Measurements from ENCODE around the gene MAGEA4.

The MAGEA4 gene

DNA sequence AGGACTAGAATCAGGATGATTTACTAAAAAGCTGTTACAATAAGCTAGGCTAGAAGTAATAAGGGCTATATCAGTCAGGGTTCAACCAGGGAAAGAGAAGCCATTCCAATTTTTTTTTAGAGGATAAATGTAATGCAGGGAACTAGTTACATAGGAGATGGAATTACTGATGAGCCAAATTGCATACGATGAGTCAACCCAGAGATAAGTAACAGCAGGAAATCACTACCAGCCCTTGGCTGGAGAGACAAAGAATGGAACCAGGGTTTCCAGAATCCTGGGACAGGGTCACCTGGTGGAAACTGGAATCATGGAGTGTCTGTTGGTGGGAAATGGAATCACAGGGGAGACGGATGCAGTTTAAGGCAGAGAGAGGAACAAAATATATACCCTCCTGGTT, 13.1 kb upstream of the MAGEA4 start:
- no peak for TF ChIP-seq CTCF (IDR thresholded peaks at IDR 0.05; ENCODE audit: borderline replicate concordance, extremely low read depth, low read length, poor library complexity, severe bottlenecking)
- TF ChIP-seq EZH2 (IDR thresholded peaks at IDR 0.05; ENCODE audit: borderline replicate concordance, low read depth, low read length, severe bottlenecking), result no peak
- DNase-seq (no peak), ATAC-seq (ENCODE audit: insufficient read depth, low read depth) (no peak)
- no peaks in the 10 kb centered on the region for H3K4me1 ChIP-seq (ENCODE audit: insufficient read depth, low read length)
- H3K79me2 ChIP-seq (ENCODE audit: insufficient read depth, low read length), result no peaks in the 10 kb centered on the region
- no peaks in the 10 kb centered on the region for H3K36me3 ChIP-seq (ENCODE audit: insufficient read depth, low read length)
- no peak overlapping the region for H3K27ac ChIP-seq (ENCODE audit: low read length)
- H3K4me3 ChIP-seq (ENCODE audit: low read depth in 1 of 2, low read length in 2 of 2), result no peak overlapping the region
- H3K9me3 ChIP-seq (ENCODE audit: insufficient read depth, low read length, severe bottlenecking), result no peaks in the 10 kb centered on the region
- H3K9ac ChIP-seq (ENCODE audit: low read depth, low read length), result no peak overlapping the region
- no peaks in the 10 kb centered on the region for H4K20me1 ChIP-seq (ENCODE audit: insufficient read depth, low read length)
- no peak overlapping the region for H2AFZ ChIP-seq (ENCODE audit: low read depth, low read length)
- H3K27me3 ChIP-seq (ENCODE audit: insufficient read depth, low read length, poor library complexity), result no peaks in the 10 kb centered on the region
- H3K4me2 ChIP-seq (ENCODE audit: insufficient read depth, low read length), result no peak overlapping the region

- no peak overlapping the region for H3K27ac ChIP-seq (ENCODE audit: low read length)
- DNase-seq (no peak), ATAC-seq (ENCODE audit: insufficient read depth, low read depth) (no peak)
- H4K20me1 ChIP-seq (ENCODE audit: insufficient read depth, low read length), result no peaks in the 10 kb centered on the region
- no peak overlapping the region for H2AFZ ChIP-seq (ENCODE audit: low read depth, low read length)
- H3K36me3 ChIP-seq (ENCODE audit: insufficient read depth, low read length), result no peaks in the 10 kb centered on the region
- H3K4me1 ChIP-seq (ENCODE audit: insufficient read depth, low read length), result no peaks in the 10 kb centered on the region
- no peak overlapping the region for H3K9ac ChIP-seq (ENCODE audit: low read depth, low read length)
- no peaks in the 10 kb centered on the region for H3K9me3 ChIP-seq (ENCODE audit: insufficient read depth, low read length, severe bottlenecking)
- H3K4me3 ChIP-seq (ENCODE audit: low read depth in 1 of 2, low read length in 2 of 2), result no peak overlapping the region
- TF ChIP-seq EZH2 (IDR thresholded peaks at IDR 0.05; ENCODE audit: borderline replicate concordance, low read depth, low read length, severe bottlenecking) (no peak), CTCF (IDR thresholded peaks at IDR 0.05; ENCODE audit: borderline replicate concordance, extremely low read depth, low read length, poor library complexity, severe bottlenecking) (no peak)
- H3K4me2 ChIP-seq (ENCODE audit: insufficient read depth, low read length), result no peak overlapping the region
- no peaks in the 10 kb centered on the region for H3K27me3 ChIP-seq (ENCODE audit: insufficient read depth, low read length, poor library complexity)
- no peaks in the 10 kb centered on the region for H3K79me2 ChIP-seq (ENCODE audit: insufficient read depth, low read length)
These were observed 10.9 kb upstream of the MAGEA4 start for GRCh38 chrX:151901826-151902225.

DNA sequence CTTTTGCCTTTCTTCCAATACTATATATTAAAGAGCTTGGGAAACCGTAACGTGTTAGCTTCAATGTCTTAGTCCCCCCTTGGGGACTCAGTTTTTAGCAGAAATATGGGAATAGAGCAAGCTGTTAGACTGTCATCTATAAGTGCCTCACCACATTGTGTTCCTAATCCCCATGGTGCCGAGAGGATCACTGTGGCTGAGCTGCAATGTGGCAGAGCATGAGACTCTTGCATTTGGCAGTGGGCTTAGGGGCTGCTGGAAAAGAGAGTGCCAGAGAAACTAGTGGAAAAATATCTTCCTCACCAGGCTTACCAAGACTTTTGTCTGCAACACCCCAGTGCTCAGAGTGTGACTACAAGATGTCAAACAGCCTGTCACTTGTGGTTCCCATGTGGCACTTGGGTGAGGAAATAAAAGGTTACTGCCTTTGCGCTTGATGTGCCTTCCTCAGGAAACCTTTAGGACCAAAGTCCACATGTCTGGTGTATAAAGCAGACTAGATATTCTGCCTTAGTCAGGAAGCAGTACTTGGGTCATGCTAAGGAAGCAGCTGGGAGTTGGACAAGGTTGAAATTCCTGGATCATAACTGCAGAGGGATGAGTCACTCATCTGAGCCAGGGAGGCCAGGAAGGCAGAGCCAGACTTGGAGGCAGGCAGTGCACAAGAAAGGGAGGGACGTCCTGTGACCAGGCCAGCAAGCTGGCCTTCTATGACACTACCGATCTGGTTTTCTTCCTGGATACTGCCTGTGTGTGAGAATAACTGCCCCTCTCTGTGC, 9.7 kb upstream of the MAGEA4 start:
- H4K20me1 ChIP-seq (ENCODE audit: insufficient read depth, low read length), result no peaks in the 10 kb centered on the region
- TF ChIP-seq CTCF (IDR thresholded peaks at IDR 0.05; ENCODE audit: borderline replicate concordance, extremely low read depth, low read length, poor library complexity, severe bottlenecking) (no peak), EZH2 (IDR thresholded peaks at IDR 0.05; ENCODE audit: borderline replicate concordance, low read depth, low read length, severe bottlenecking) (no peak)
- no peak overlapping the region for H3K9ac ChIP-seq (ENCODE audit: low read depth, low read length)
- H2AFZ ChIP-seq (ENCODE audit: low read depth, low read length), result no peak overlapping the region
- H3K27me3 ChIP-seq (ENCODE audit: insufficient read depth, low read length, poor library complexity), result no peaks in the 10 kb centered on the region
- no peak overlapping the region for H3K27ac ChIP-seq (ENCODE audit: low read length)
- H3K4me3 ChIP-seq (ENCODE audit: low read depth in 1 of 2, low read length in 2 of 2), result no peak overlapping the region
- no peaks in the 10 kb centered on the region for H3K79me2 ChIP-seq (ENCODE audit: insufficient read depth, low read length)
- DNase-seq, result no peak
- no peak overlapping the region for H3K4me2 ChIP-seq (ENCODE audit: insufficient read depth, low read length)
- H3K4me1 ChIP-seq (ENCODE audit: insufficient read depth, low read length), result no peaks in the 10 kb centered on the region
- H3K9me3 ChIP-seq (ENCODE audit: insufficient read depth, low read length, severe bottlenecking), result no peaks in the 10 kb centered on the region
- no peaks in the 10 kb centered on the region for H3K36me3 ChIP-seq (ENCODE audit: insufficient read depth, low read length)
- ATAC-seq (ENCODE audit: insufficient read depth, low read depth), result no peak

Measured in DND-41 (cell line).